ENCODE measurements around the gene LEPROT. TPM values are rescaled to one million over a fixed set of nuclear protein-coding genes. Genes with fewer than 3 reads are reported as not detected.

LEPROT gene
- total RNA-seq, 1 donor from 2014 or later = 67.6 TPM

GRCh38 chr1:65412256-65412983 is 8.0 kb upstream of the LEPROT start:
- no peak for DNase-seq (ENCODE audit: low spot score)

GRCh38 chr1:65412984-65413375 is 7.5 kb upstream of the LEPROT start:
- no peak for DNase-seq (ENCODE audit: low spot score)

- DNase-seq (ENCODE audit: low spot score) = no peak
These were observed 5.9 kb upstream of the LEPROT start for GRCh38 chr1:65414538-65414937.

- no peak for DNase-seq (ENCODE audit: low spot score)
These were observed 3.7 kb upstream of the LEPROT start for GRCh38 chr1:65416767-65417166.

- no peak for DNase-seq (ENCODE audit: low spot score)
These were observed 2.7 kb upstream of the LEPROT start for GRCh38 chr1:65417729-65418128.

GRCh38 chr1:65418522-65419185 is 1.8 kb upstream of the LEPROT start:
- DNase-seq (ENCODE audit: low spot score) = no peak

GRCh38 chr1:65419681-65420589 is 533 bp upstream of the LEPROT start:
- peak; percentile 99 for DNase-seq (ENCODE audit: low spot score)

- no peak for DNase-seq (ENCODE audit: low spot score)
These were observed 1.0 kb downstream of the LEPROT start for GRCh38 chr1:65421351-65422025.

- DNase-seq (ENCODE audit: low spot score) = no peak
These were observed 2.1 kb downstream of the LEPROT start for GRCh38 chr1:65422241-65423203.

- DNase-seq (ENCODE audit: low spot score) = no peak
These were observed 3.6 kb downstream of the LEPROT start for GRCh38 chr1:65423884-65424572.

- DNase-seq (ENCODE audit: low spot score) = no peak
These were observed 4.1 kb downstream of the LEPROT start for GRCh38 chr1:65424573-65424889.

GRCh38 chr1:65425006-65425405 is 4.5 kb downstream of the LEPROT start:
- no peak for DNase-seq (ENCODE audit: low spot score)

GRCh38 chr1:65425697-65426096 is 5.2 kb downstream of the LEPROT start:
- DNase-seq (ENCODE audit: low spot score) = no peak

GRCh38 chr1:65429078-65429477 is 8.6 kb downstream of the LEPROT start:
- no peak for DNase-seq (ENCODE audit: low spot score)

GRCh38 chr1:65429806-65430205 is 9.3 kb downstream of the LEPROT start:
- DNase-seq (ENCODE audit: low spot score) = no peak

- DNase-seq (ENCODE audit: low spot score) = no peak
These were observed 10.7 kb downstream of the LEPROT start for GRCh38 chr1:65431111-65431705.

GRCh38 chr1:65432918-65433317 is 12.4 kb downstream of the LEPROT start:
- DNase-seq (ENCODE audit: low spot score) = no peak

- no peak for DNase-seq (ENCODE audit: low spot score)
These were observed 13.8 kb downstream of the LEPROT start for GRCh38 chr1:65434255-65434654.

- no peak for DNase-seq (ENCODE audit: low spot score)
These were observed 14.3 kb downstream of the LEPROT start for GRCh38 chr1:65434760-65435159.

GRCh38 chr1:65435987-65436386 is 15.5 kb downstream of the LEPROT start:
- no peak for DNase-seq (ENCODE audit: low spot score)
